ENCODE results near the gene GSTO1. TPM values are rescaled to one million over a fixed set of nuclear protein-coding genes. Genes with fewer than 3 reads are reported as not detected.

GSTO1 gene
- total and polyA plus RNA-seq, 2 of the 13 experiments (the other 11 are each of a cell fraction or from before 2014, with no cell fraction given), result 228 to 300 TPM

DNA sequence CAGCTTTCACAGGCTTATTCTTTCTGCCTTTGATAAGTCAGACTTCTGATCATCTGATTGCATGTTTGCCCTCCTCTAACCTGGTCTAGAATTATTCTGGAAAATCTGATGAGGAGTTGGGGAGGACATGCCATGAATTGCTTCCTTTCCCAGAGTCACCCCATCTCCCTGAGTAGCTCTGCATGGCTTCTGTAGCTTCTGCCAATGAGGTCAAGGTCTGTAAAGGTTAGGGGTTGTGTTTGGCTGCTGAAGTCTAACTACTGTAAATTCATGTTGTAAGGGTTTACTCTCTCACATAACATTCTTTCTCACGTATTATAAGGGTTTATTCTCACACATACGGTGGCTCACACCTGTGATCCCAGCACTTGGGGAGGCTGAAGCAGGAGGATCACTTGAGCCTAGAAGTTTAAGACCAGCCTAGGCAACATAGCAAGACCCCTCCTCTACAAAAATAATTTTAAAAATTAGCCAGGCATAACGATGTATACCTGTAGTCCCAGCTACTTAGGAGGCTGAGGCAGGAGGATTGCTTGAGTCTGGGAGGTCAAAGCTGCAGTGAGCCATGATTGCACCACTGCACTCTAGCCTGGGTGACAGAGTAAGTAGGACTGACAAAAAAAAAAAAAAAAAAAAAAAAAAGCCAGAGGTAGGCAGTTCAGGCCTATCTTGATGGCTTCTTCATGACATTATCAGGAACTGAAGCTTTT lies 25.0 kb downstream of the GSTO1 start:
- H3K9me3 ChIP-seq (ENCODE audit: low read length), result no peaks in the 10 kb centered on the region
- BruUV-seq (replicated peaks), result no TSS peak
- WGBS (ENCODE audit: low lambda C conversion rate), result 46% methylated on average over 3 of the region's 3 CpGs
- CTCF ChIA-PET (ENCODE audit: low intra/inter-chr PET ratio, low total read pairs), result interaction anchor here (3.5 kb wide), 1 partner anchor 11 kb away, joined by 10 read pairs; no protein-coding TSS in a partner anchor
- intact Hi-C loops (cut with micrococcal nuclease; ENCODE audit: unreplicated experiment), result no loop called here
- no peaks in the 10 kb centered on the region for H3K27me3 ChIP-seq (ENCODE audit: control insufficient read depth in 1 of 2, insufficient read depth in 2 of 2, low read length in 2 of 2)
- H2AFZ ChIP-seq (ENCODE audit: low read length), result no peak overlapping the region
- no peaks in the 10 kb centered on the region for H3K36me3 ChIP-seq (replicated peaks in 1 of 2; ENCODE audit: control insufficient read depth in 1 of 2, insufficient read depth in 2 of 2, low read length in 2 of 2)
- no peak overlapping the region for H3K4me3 ChIP-seq (replicated peaks in 1 of 3; ENCODE audit: insufficient read depth in 1 of 3, low read depth in 2 of 3, low read length in 3 of 3)
- POLR2A ChIA-PET, result interaction anchor here (0.7 to 1.0 kb wide), 3 partner anchors 8 to 58 kb away, joined by 3 to 4 read pairs (median 4); partner anchors contain the start of gene ITPRIP
- ATAC-seq (peak; percentile 38), FAIRE-seq (peak; percentile 53), DNase-seq (ENCODE audit: low spot score) (peak; percentile 53)
- H3K4me2 ChIP-seq (ENCODE audit: low read depth, low read length), result peak overlapping the region; percentile 37; the same call in 1 of the 2 replicates
- H3K27ac ChIP-seq (ENCODE audit: extremely low read length, insufficient read depth, low read length), result peak overlapping the region; percentile 53
- H3K4me1 ChIP-seq (ENCODE audit: insufficient read depth, low read length), result peaks cover 94% of the 10 kb centered on the region
- no peaks in the 10 kb centered on the region for H3K79me2 ChIP-seq (ENCODE audit: insufficient read depth, low read length)
- no peak overlapping the region for H3K9ac ChIP-seq (ENCODE audit: insufficient read depth, low read depth, low read length)
- in situ Hi-C loops (cut with HindIII; ENCODE audit: extremely low pct_ligation_motif_present, low pct_unique_long_range_greater_than_20kb), result no loop called here
- no peaks in the 10 kb centered on the region for H4K20me1 ChIP-seq (ENCODE audit: insufficient read depth, low read length)
- TF ChIP-seq SRSF9 (IDR thresholded peaks at IDR 0.05; ENCODE audit: borderline replicate concordance, insufficient read depth, low read depth, low read length, poor library complexity, severe bottlenecking) (no peak), HOXA9 (CRISPR knock-in tag; IDR thresholded peaks at IDR 0.05; ENCODE audit: borderline replicate concordance) (no peak), RELA (CRISPR knock-in tag; IDR thresholded peaks at IDR 0.05) (no peak), IRF2 (CRISPR knock-in tag; IDR thresholded peaks at IDR 0.05) (0 out of 2 replicates have a peak, but pooled peaks have one; percentile 11), SALL1 (CRISPR knock-in tag; IDR thresholded peaks at IDR 0.05) (peak; percentile 40; the same call in 1 of the 2 replicates), ZNF263 (CRISPR knock-in tag; IDR thresholded peaks at IDR 0.05) (peak; percentile 43; the same call in 1 of the 2 replicates), HOXA3 (CRISPR knock-in tag; IDR thresholded peaks at IDR 0.05) (peak; percentile 22; the same call in 1 of the 2 replicates), NR2F1 (CRISPR knock-in tag; IDR thresholded peaks at IDR 0.05) (peak; percentile 41 to 63; a peak in 2 of 4 replicates), BCL6 (CRISPR knock-in tag; IDR thresholded peaks at IDR 0.05) (0 out of 2 replicates have a peak, but pooled peaks have one; percentile 23), NR2F2 (IDR thresholded peaks at IDR 0.05; ENCODE audit: borderline replicate concordance, low read depth) (peak; percentile 71), MIXL1 (CRISPR knock-in tag; IDR thresholded peaks at IDR 0.05) (no peak), ZNF33A (CRISPR knock-in tag; IDR thresholded peaks at IDR 0.05; ENCODE audit: borderline replicate concordance) (no peak), HNF4A (CRISPR knock-in tag; IDR thresholded peaks at IDR 0.05) (peak; percentile 66), RARA (CRISPR knock-in tag; IDR thresholded peaks at IDR 0.05) (peak; percentile 61)
- TF ChIP-seq, protein P1, sequence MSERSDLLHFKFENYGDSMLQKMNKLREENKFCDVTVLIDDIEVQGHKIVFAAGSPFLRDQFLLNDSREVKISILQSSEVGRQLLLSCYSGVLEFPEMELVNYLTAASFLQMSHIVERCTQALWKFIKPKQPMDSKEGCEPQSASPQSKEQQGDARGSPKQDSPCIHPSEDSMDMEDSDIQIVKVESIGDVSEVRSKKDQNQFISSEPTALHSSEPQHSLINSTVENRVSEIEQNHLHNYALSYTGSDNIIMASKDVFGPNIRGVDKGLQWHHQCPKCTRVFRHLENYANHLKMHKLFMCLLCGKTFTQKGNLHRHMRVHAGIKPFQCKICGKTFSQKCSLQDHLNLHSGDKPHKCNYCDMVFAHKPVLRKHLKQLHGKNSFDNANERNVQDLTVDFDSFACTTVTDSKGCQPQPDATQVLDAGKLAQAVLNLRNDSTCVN (CRISPR knock-in tag; IDR thresholded peaks at IDR 0.05; ENCODE audit: borderline replicate concordance), result peak; percentile 88; the same call in 1 of the 2 replicates
- TF ChIP-seq, protein P2, sequence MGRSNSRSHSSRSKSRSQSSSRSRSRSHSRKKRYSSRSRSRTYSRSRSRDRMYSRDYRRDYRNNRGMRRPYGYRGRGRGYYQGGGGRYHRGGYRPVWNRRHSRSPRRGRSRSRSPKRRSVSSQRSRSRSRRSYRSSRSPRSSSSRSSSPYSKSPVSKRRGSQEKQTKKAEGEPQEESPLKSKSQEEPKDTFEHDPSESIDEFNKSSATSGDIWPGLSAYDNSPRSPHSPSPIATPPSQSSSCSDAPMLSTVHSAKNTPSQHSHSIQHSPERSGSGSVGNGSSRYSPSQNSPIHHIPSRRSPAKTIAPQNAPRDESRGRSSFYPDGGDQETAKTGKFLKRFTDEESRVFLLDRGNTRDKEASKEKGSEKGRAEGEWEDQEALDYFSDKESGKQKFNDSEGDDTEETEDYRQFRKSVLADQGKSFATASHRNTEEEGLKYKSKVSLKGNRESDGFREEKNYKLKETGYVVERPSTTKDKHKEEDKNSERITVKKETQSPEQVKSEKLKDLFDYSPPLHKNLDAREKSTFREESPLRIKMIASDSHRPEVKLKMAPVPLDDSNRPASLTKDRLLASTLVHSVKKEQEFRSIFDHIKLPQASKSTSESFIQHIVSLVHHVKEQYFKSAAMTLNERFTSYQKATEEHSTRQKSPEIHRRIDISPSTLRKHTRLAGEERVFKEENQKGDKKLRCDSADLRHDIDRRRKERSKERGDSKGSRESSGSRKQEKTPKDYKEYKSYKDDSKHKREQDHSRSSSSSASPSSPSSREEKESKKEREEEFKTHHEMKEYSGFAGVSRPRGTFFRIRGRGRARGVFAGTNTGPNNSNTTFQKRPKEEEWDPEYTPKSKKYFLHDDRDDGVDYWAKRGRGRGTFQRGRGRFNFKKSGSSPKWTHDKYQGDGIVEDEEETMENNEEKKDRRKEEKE (IDR thresholded peaks at IDR 0.05), result no peak
- TF ChIP-seq, protein P3, sequence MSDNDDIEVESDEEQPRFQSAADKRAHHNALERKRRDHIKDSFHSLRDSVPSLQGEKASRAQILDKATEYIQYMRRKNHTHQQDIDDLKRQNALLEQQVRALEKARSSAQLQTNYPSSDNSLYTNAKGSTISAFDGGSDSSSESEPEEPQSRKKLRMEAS (IDR thresholded peaks at IDR 0.05), result 0 out of 2 replicates have a peak, but pooled peaks have one; percentile 26
- TF ChIP-seq, protein P4, sequence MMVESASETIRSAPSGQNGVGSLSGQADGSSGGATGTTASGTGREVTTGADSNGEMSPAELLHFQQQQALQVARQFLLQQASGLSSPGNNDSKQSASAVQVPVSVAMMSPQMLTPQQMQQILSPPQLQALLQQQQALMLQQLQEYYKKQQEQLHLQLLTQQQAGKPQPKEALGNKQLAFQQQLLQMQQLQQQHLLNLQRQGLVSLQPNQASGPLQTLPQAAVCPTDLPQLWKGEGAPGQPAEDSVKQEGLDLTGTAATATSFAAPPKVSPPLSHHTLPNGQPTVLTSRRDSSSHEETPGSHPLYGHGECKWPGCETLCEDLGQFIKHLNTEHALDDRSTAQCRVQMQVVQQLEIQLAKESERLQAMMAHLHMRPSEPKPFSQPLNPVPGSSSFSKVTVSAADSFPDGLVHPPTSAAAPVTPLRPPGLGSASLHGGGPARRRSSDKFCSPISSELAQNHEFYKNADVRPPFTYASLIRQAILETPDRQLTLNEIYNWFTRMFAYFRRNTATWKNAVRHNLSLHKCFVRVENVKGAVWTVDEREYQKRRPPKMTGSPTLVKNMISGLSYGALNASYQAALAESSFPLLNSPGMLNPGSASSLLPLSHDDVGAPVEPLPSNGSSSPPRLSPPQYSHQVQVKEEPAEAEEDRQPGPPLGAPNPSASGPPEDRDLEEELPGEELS (CRISPR knock-in tag; IDR thresholded peaks at IDR 0.05), result peak; percentile 48; the same call in 1 of the 2 replicates

Data from HepG2 (cell line).